OCI-LY1 (cell line): ENCODE data around the gene SUGCT.

Experiments
- CTCF ChIP-seq: fragments of 200-600 bp; sonication (generic), shearing (Covaris generic); IDR thresholded peaks from 2 replicates; pipeline ENCODE4 v1.5.1; 2017; ENCODE audit warnings: mild to moderate bottlenecking, antibody characterized with exemption, low read length, moderate library complexity, mixed read lengths
- EZH2 ChIP-seq: fragments of 200-600 bp; sonication (generic), shearing (Covaris generic); IDR thresholded peaks from 2 replicates; pipeline ENCODE4 v1.8.0; 2017; ENCODE audit warnings: borderline replicate concordance, mixed run types, mild to moderate bottlenecking, antibody characterized with exemption, low read length, moderate library complexity, mixed read lengths

DNA sequence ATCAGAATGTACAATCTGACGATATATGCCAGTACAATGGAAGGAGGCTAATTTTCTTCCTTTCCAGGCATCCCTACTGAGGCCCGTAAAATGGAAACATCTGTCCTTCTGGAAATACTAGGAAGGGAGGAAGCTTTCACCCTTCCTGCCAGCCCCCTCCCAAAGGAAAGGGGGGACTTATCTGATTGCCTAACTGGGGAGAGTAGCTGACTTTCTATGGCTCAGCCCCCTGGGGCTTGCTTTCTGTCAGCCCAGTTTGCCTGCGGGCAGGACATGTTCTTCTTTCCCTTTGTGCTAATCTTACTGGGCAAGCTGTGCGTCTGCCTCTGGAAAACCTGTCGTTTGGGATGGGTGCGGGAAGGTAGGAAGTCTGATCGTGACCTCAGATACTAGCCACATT is 508.9 kb downstream of the SUGCT start:
- TF ChIP-seq CTCF, result no peak
- no peak for TF ChIP-seq EZH2
